ENCODE results near the gene P2RY4.
"Not testable (repeated sequence)": the region's sequence is repeated elsewhere in the genome, so short reads cannot be mapped to it uniquely, and the experiment has no call there.

The P2RY4 gene

GRCh38 chrX:70219938-70220764 lies 39.9 kb downstream of the P2RY4 start:
- no peak overlapping the region for H3K4me3 ChIP-seq (ENCODE audit: low read depth, low read length)
- peak; percentile 25 for DNase-seq
- in situ Hi-C loops (cut with HindIII; ENCODE audit: low pct_ligation_motif_present, low sequenced_read_pairs), result no loop called here
- no peaks in the 10 kb centered on the region for H3K36me3 ChIP-seq (replicated peaks)
- no peak for TF ChIP-seq CTCF (IDR thresholded peaks at IDR 0.05; ENCODE audit: low read depth, low read length, missing control alignments)
- H3K27me3 ChIP-seq (replicated peaks), result no peaks in the 10 kb centered on the region
- no peak overlapping the region for H3K27ac ChIP-seq

GRCh38 chrX:70209570-70209969 lies 50.4 kb downstream of the P2RY4 start:
- H3K27ac ChIP-seq; DNase-seq; in situ Hi-C loops (cut with HindIII; ENCODE audit: low pct_ligation_motif_present, low sequenced_read_pairs); H3K36me3 ChIP-seq (replicated peaks); H3K27me3 ChIP-seq (replicated peaks); H3K4me3 ChIP-seq (ENCODE audit: low read depth, low read length): not testable (repeated sequence)

- in situ Hi-C loops (cut with HindIII; ENCODE audit: low pct_ligation_motif_present, low sequenced_read_pairs), result no loop called here
- Histone ChIP-seq H3K27me3 (replicated peaks) (no peaks in the 10 kb centered on the region), H3K4me3 (ENCODE audit: low read depth, low read length) (no peak overlapping the region), H3K36me3 (replicated peaks) (no peaks in the 10 kb centered on the region), H3K27ac (no peak overlapping the region)
- no peak for TF ChIP-seq CTCF (IDR thresholded peaks at IDR 0.05; ENCODE audit: low read depth, low read length, missing control alignments)
- DNase-seq, result no peak
These were observed 51.5 kb downstream of the P2RY4 start for GRCh38 chrX:70208479-70208878.
